ENCODE results near the gene IBTK. TPM values are rescaled to one million over a fixed set of nuclear protein-coding genes. Genes with fewer than 3 reads are reported as not detected.

The IBTK gene
- polyA plus RNA-seq, 1 donor: 32.2 TPM

Other genes starting within 250 kb of the IBTK start
- gene TPBG, start 116.1 kb upstream of the IBTK start, polyA plus RNA-seq (ENCODE audit: insufficient read length): 11.2 TPM

Data from hindlimb muscle (tissue), 1 donor.